Fibroblast of the conjunctiva (primary cell): ENCODE measurements around the gene MAD1L1.
A peak's percentile ranks its signal among the peaks of the same experiment; 100 is the strongest.
"Not testable (repeated sequence)": the region's sequence is repeated elsewhere in the genome, so short reads cannot be mapped to it uniquely, and the experiment has no call there.

Source experiments
- DNase-seq: peaks from one replicate; pipeline ENCODE4 v3.0.0-alpha.2; 2010; ENCODE audit warnings: low read depth

The MAD1L1 gene

DNA sequence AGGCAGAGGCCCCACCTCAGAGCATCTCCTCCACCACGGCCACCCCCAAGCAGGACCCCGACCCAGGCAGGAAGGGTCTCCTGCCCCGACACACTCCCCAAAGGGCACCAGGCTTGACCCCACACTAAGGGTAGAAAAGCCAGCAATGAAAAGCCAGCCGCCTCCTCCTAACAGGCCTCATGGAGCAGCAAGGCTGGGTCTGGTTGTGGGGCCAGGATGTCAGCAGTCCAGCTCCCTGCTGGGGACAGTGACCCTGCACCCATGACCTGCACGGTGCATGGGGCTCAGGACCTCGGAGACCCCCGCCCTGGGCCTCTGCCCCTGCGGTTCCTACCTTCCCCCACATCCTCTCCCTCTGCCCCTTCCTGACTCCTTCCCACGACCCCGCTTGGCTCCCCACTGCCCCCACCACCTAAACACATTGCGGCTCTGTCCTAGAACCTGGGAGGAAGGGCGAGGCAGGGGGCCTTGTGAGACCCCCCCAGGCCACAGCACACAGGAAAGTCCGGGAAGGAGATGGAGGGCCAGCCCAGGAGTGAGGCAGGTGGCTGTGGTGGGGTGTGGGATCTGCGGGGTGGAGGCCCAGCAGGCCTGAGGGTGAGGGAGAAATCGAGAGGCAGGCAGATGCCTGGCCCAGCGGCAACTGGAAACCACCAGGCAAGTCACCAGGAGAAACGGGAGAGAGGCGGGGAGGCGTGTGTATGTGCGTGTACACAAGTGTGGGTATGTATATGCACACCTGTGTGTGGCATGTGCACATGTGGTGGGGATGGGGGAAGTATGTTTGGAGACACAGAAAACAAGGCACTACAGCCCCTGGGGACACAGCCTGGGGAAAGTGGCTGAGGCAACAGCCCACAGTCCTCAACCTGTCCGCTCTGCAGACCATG is 229.9 kb downstream of the MAD1L1 start:
- no peak for DNase-seq

DNA sequence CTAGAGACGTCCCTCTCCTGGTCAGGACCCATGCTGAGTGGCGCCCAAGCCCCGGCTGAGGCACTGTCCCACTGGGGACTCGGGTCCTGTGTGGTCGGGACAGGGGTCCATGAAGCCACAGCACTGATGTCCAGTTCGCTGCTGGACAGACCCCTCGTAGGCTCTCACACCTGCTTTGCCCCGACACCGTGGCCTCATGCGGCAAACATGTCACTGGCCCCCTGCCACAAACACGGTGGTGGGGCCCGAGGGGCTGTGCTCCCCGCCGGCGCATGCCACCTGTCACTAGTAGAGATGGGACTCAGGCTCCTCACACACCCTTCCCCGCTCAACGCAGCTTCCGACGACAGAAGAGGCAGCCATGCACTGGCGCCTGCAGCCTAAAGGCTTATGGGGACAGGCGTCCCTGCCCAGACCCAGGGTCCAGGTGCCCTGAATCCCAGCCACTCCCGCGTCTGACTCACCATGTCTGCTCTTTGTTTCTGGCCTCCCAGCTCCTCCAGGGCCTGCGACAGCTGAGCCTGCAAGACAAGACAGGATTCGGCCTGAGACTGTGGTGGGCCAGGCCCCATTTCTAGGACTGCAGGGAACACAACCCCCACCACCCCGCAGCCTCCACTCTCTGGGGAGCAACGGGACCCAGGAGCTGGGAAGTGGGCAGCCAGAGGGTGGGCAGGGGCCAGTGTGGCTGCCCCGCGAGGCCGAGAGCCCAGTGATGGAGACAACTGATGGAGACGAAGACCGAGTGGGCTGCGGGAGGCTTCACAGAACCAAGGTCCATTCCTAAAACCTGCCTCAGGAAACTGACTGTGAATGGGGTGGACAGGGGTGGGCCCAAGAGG is 230.9 kb downstream of the MAD1L1 start:
- no peak for DNase-seq

GRCh38 chr7:2000746-2001321 is 231.9 kb downstream of the MAD1L1 start:
- no peak for DNase-seq

DNA sequence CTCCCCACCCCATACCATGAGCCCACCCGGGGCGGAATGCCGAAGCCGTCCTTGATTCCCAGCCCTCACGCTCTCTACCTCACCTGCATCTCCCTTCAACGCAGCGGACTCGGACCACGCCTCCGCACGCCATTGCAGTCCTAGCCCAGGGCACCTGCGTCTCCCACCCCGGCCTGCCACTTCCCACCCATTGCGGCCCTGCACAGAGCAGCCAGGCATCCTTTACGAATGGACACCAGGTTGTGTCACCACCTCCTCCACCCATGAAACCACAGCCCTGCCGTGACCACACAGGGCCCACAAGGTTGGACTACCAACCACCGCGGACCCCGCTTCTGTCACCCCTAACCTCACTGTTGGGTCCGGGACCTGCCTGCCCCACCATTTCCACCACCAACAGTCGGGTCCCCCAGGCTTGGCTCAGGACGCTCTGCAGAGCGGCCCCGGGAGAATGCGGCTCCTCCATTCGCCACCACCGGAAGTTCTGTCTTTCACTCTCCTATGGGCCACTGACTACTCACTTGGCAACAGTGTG is 232.5 kb downstream of the MAD1L1 start:
- DNase-seq = no peak

DNA sequence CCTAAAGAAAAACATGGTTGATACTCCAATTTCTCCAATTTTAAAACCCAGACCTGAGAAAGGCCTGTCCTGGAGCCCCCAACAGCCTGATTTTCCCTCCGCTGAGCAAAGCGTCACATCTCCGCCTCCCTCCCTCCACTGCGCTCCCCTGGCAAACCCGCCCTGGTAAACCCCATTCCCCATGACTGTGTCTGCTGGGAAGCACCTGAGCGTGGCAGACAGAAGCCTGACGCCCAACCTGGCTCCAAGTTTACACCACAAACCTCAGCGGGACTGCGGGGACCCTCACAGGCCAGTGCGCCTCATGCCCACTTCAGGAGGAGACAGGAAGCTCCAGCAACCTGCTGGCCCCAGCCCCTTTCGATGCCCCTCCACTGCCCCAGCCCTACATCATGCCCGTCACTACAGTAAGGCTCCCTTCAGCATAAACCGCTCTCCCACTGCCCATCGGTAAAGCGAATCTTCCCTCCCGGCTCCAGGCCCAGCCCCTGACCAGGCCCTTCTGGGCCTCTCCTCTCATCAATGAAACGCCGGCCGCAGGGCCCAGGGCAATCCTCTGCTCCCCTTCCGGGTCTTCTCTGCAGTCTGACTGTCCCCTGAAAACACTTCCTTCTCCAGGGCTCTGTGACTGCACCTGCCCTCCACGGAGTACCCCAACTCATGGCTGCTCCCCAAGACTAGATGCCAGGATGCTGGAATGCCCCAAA is 233.3 kb downstream of the MAD1L1 start:
- DNase-seq = no peak

DNA sequence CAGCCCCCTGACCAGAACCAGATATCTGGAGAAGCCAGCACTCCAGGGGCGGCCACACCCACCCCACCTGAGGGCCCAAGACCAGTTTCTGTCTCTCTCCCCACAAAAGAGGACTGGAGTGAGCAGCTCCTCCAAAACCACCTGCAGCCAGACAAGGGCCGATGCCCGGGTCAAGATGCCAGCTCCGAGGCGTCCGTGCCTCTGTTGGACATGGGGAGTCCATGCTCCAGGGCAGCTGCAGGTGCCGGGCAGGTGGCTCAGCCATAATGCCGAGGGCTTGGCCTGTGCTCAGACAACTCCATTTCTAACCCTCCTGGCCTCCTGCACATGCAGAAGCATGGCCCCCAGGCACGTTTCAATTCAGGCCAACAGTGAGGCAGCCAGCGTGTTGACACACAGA is 234.6 kb downstream of the MAD1L1 start:
- no peak for DNase-seq

- no peak for DNase-seq
These were observed 235.1 kb downstream of the MAD1L1 start for GRCh38 chr7:1997537-1998076.

GRCh38 chr7:1996816-1997215 is 235.9 kb downstream of the MAD1L1 start:
- no peak for DNase-seq

GRCh38 chr7:1995911-1996420 is 236.8 kb downstream of the MAD1L1 start:
- not testable (repeated sequence) for DNase-seq

- no peak for DNase-seq
These were observed 237.3 kb downstream of the MAD1L1 start for GRCh38 chr7:1995426-1995825.

GRCh38 chr7:1994931-1995330 is 237.8 kb downstream of the MAD1L1 start:
- DNase-seq = no peak

DNA sequence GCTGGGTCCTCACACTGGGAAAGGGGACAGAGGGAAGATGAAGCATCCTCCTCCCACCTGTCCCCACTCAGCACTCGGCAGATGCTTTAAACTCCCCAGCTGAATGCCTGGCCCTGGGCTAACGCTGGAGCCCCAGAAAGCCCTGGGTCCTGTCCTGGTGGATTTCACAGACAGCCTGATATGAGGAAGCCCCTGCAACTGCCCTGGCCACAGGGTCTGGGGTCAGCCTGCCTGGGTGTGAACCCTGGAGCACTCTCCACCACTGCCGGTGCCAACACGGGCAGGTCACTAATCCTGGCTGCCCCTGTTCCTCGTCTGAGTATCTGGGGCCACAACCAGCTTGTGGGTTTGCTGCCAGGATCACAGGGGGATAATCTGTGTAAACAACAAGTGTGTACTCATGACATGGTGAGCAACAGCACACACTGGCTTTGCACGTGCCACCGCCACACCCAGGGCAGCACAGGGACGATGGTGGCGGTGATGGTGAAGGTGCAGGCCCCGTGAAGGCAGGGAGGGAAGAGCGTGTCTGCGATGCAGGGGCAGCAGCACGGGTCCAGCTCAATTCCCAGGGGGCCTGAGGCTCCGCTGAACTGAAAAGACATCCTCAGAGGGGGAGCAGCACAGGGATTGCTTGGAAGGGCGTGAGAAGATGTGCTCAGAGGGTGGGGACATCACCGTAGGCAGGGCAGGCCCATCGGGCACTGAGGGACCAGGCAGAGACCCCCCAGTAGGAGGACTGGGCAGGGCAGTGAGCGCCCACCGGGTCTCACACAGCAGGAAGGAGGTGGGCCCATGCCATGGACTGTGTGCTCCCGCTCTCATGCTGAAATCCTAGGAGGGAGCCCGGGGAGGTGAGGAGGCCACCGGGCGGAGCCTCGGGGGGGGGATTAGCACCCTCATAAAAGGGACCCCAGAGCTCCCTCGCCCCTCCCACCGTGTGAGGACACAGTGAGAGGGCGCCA is 238.7 kb downstream of the MAD1L1 start:
- DNase-seq = no peak

GRCh38 chr7:1993031-1993695 is 239.6 kb downstream of the MAD1L1 start:
- DNase-seq = no peak

- no peak for DNase-seq
These were observed 240.2 kb downstream of the MAD1L1 start for GRCh38 chr7:1992554-1992953.

DNA sequence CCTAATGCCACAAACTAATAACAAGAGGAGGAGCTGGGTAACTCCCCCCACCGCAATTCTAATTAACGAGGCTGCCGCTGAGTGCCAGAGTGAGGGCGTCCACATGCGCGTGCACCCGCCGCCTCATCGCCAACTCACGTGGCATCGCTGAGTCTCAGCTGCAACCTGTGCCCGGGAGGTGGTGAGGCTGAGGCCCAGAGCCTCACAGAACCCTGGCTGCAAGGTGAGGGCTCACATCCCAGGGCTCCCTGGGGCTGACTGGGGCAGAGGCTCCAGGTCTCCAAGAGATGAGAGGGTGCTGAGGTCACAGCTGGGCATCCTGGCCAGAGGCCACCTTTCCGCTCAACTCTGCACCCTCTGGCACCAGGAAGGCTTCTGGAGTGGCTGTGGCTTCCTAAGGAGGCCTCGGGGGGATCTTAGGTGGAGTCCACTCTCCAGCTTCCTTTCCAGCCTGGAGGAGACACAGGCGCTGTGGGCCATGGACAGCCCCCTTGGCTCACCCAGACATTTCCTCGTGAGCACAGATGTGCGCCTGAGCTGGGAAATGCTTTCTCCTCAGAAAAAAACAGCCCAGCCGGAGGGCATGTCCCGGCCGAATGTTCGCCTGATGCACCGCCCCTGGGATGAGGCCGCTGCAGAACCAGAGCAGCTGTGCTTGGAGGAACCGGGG is 242.6 kb downstream of the MAD1L1 start:
- peak; percentile 6 for DNase-seq

- DNase-seq = no peak
These were observed 243.5 kb downstream of the MAD1L1 start for GRCh38 chr7:1989049-1989860.

GRCh38 chr7:1988533-1988930 is 244.2 kb downstream of the MAD1L1 start:
- DNase-seq = no peak
